HT-29 (cell line): ENCODE results near the gene TGFBR2. TPM values are rescaled to one million over a fixed set of nuclear protein-coding genes. Genes with fewer than 3 reads are reported as not detected.

Experiments used
- DNase-seq: peaks from one replicate; pipeline ENCODE4 v3.0.0-alpha.2; 2015; ENCODE audit warnings: low spot score
- total RNA-seq: library from RNA; depleted of rRNA; stranded (reverse); fragments of >200 nt; shearing (Covaris generic); gene quantifications from 2 replicates; pipeline ENCODE4 v1.2.3, GENCODE V29; 2014

TGFBR2 gene
- total RNA-seq, 1 experiment from 2014 or later, result 42.9 TPM

- no peak for DNase-seq
These were observed 31.2 kb downstream of the TGFBR2 start for GRCh38 chr3:30637310-30638219.

GRCh38 chr3:30638685-30639412 lies 32.4 kb downstream of the TGFBR2 start:
- DNase-seq, result no peak

GRCh38 chr3:30639937-30640336 lies 33.5 kb downstream of the TGFBR2 start:
- no peak for DNase-seq

- no peak for DNase-seq
These were observed 34.5 kb downstream of the TGFBR2 start for GRCh38 chr3:30640851-30641250.

- DNase-seq, result no peak
These were observed 35.2 kb downstream of the TGFBR2 start for GRCh38 chr3:30641416-30642251.

- DNase-seq, result no peak
These were observed 36.5 kb downstream of the TGFBR2 start for GRCh38 chr3:30642849-30643361.

- DNase-seq, result no peak
These were observed 37.5 kb downstream of the TGFBR2 start for GRCh38 chr3:30643763-30644462.

- no peak for DNase-seq
These were observed 38.2 kb downstream of the TGFBR2 start for GRCh38 chr3:30644615-30645014.

- no peak for DNase-seq
These were observed 38.7 kb downstream of the TGFBR2 start for GRCh38 chr3:30645077-30645476.

- DNase-seq, result no peak
These were observed 39.9 kb downstream of the TGFBR2 start for GRCh38 chr3:30646181-30646876.

GRCh38 chr3:30646961-30647752 lies 40.8 kb downstream of the TGFBR2 start:
- DNase-seq, result no peak

GRCh38 chr3:30648670-30649357 lies 42.4 kb downstream of the TGFBR2 start:
- no peak for DNase-seq

GRCh38 chr3:30649572-30650318 lies 43.3 kb downstream of the TGFBR2 start:
- no peak for DNase-seq

- DNase-seq, result no peak
These were observed 44.1 kb downstream of the TGFBR2 start for GRCh38 chr3:30650348-30650995.

- DNase-seq, result no peak
These were observed 47.9 kb downstream of the TGFBR2 start for GRCh38 chr3:30654269-30654668.

GRCh38 chr3:30655187-30655812 lies 48.9 kb downstream of the TGFBR2 start:
- DNase-seq, result no peak

- no peak for DNase-seq
These were observed 50.3 kb downstream of the TGFBR2 start for GRCh38 chr3:30656624-30657141.
